NB4 (cell line): ENCODE results near the gene SNX7.

ENCODE experiments used
- CTCF ChIP-seq: IDR thresholded peaks from one replicate; pipeline ENCODE4 v1.5.1; 2012; ENCODE audit warnings: low read depth, low read length
- MAX ChIP-seq: IDR thresholded peaks from 2 replicates; pipeline ENCODE4 v1.6.1; 2011; ENCODE audit warnings: low read depth, low read length
- MYC ChIP-seq: IDR thresholded peaks from 2 replicates; pipeline ENCODE4 v1.6.1; 2011; ENCODE audit warnings: low read depth, low read length
- POLR2A ChIP-seq: IDR thresholded peaks from 2 replicates; pipeline ENCODE4 v1.6.1; 2011; ENCODE audit warnings: mild to moderate bottlenecking; ENCODE audit not compliant: insufficient read length; ENCODE audit errors: extremely low read depth

GRCh38 chr1:98739762-98740161, 78.2 kb downstream of the SNX7 start:
- TF ChIP-seq POLR2A (no peak), CTCF (no peak), MYC (no peak), MAX (no peak)
